DOHH2 (cell line): ENCODE data around the gene APOA1.

Experiments used
- H3F3A ChIP-seq: fragments of 200-600 bp; sonication (generic), shearing (Covaris generic); 2 replicates; pipeline ENCODE4 v1.6.0; 2016; ENCODE audit warnings: antibody characterized with exemption, mild to moderate bottlenecking; ENCODE audit not compliant: control insufficient read depth, insufficient read depth
- H3K27ac ChIP-seq: fragments of 200-600 bp; sonication (generic); 2 replicates; pipeline ENCODE4 v1.5.1; 2014; ENCODE audit warnings: low read depth, mild to moderate bottlenecking, low read length, moderate library complexity
- H3K27me3 ChIP-seq: fragments of 200-600 bp; sonication (generic); 2 replicates; pipeline ENCODE4 v1.6.1; 2014; ENCODE audit warnings: mild to moderate bottlenecking, low read length, mixed read lengths; ENCODE audit not compliant: control insufficient read depth
- H3K36me3 ChIP-seq: fragments of 200-600 bp; sonication (generic); 2 replicates; pipeline ENCODE4 v1.6.1; 2014; ENCODE audit warnings: mild to moderate bottlenecking, low read length, moderate library complexity, mixed read lengths; ENCODE audit not compliant: control insufficient read depth
- H3K4me1 ChIP-seq: fragments of 200-600 bp; sonication (generic); 2 replicates; pipeline ENCODE4 v1.6.1; 2014; ENCODE audit warnings: mild to moderate bottlenecking, low read length, mixed read lengths; ENCODE audit not compliant: control insufficient read depth
- H3K4me2 ChIP-seq: fragments of 200-600 bp; sonication (generic); 2 replicates; pipeline ENCODE4 v1.6.0; 2014; ENCODE audit warnings: mild to moderate bottlenecking, low read length, moderate library complexity
- H3K4me3 ChIP-seq: fragments of 200-600 bp; sonication (generic); 2 replicates; pipeline ENCODE4 v1.5.1; 2014; ENCODE audit warnings: mild to moderate bottlenecking, low read length, mixed read lengths
- H3K79me2 ChIP-seq: fragments of 200-600 bp; sonication (generic); 2 replicates; pipeline ENCODE4 v1.6.1; 2014; ENCODE audit warnings: mild to moderate bottlenecking, low read length, mixed read lengths; ENCODE audit not compliant: control insufficient read depth
- H3K9me2 ChIP-seq: fragments of 200-600 bp; sonication (generic); replicated peaks from 2 replicates; pipeline ENCODE4 v1.6.1; 2014; ENCODE audit warnings: mild to moderate bottlenecking, low read length, mixed read lengths; ENCODE audit not compliant: control insufficient read depth
- H3K9me3 ChIP-seq: fragments of 200-600 bp; sonication (generic); 2 replicates; pipeline ENCODE4 v1.6.1; 2014; ENCODE audit warnings: antibody characterized with exemption, low read length, mixed read lengths; ENCODE audit not compliant: control insufficient read depth, insufficient read depth
- H4K20me1 ChIP-seq: fragments of 200-600 bp; sonication (generic); 2 replicates; pipeline ENCODE4 v1.6.0; 2014; ENCODE audit warnings: low read depth, mild to moderate bottlenecking, antibody characterized with exemption, low read length, moderate library complexity; ENCODE audit not compliant: control insufficient read depth, insufficient read depth
- CTCF ChIP-seq: fragments of 200-600 bp; sonication (generic); IDR thresholded peaks from one replicate; pipeline ENCODE4 v1.5.1; 2014; ENCODE audit warnings: antibody characterized with exemption, mild to moderate bottlenecking, low read depth, low read length; ENCODE audit not compliant: poor library complexity, severe bottlenecking
- EZH2phosphoT487 ChIP-seq: fragments of 200-600 bp; sonication (generic); IDR thresholded peaks from 2 replicates; pipeline ENCODE4 v1.6.1; 2017; ENCODE audit warnings: borderline replicate concordance, mild to moderate bottlenecking, antibody characterized with exemption, low read length, moderate library complexity, mixed read lengths

The APOA1 gene

GRCh38 chr11:116859175-116859574 lies 21.8 kb upstream of the APOA1 start:
- no peaks in the 10 kb centered on the region for H3F3A ChIP-seq
- no peaks in the 10 kb centered on the region for H4K20me1 ChIP-seq
- no peak overlapping the region for H3K4me2 ChIP-seq
- no peaks in the 10 kb centered on the region for H3K9me2 ChIP-seq
- H3K4me1 ChIP-seq: peaks cover 3% of the 10 kb centered on the region
- H3K27me3 ChIP-seq: no peaks in the 10 kb centered on the region
- no peak overlapping the region for H3K27ac ChIP-seq
- H3K4me3 ChIP-seq: no peak overlapping the region
- H3K36me3 ChIP-seq: peaks cover 47% of the 10 kb centered on the region
- no peaks in the 10 kb centered on the region for H3K79me2 ChIP-seq
- TF ChIP-seq CTCF (no peak), EZH2phosphoT487 (no peak)
- no peaks in the 10 kb centered on the region for H3K9me3 ChIP-seq

DNA sequence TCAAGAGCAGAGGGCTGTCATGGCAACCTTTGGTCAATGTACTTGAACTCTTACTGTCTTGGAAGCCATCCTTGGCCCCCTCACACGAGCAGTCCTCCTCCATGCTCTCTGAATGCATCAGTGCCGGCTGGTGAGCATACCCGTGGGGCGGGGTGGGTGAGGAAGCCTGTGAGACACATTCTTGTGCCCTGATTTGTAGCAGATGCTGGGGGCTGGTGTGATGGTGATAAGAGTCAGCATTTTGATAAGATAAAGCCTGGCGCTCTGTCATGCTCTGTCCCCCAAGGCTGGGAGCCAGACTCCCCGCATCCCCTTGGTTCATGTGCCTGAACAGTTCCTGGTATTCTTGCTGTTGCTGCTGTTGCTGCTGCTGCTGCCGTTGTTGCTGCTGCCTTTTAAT lies 20.5 kb upstream of the APOA1 start:
- H3K27me3 ChIP-seq: no peaks in the 10 kb centered on the region
- TF ChIP-seq CTCF: no peak
- TF ChIP-seq EZH2phosphoT487: no peak
- no peaks in the 10 kb centered on the region for H3K79me2 ChIP-seq
- H3F3A ChIP-seq: no peaks in the 10 kb centered on the region
- no peak overlapping the region for H3K4me2 ChIP-seq
- H3K9me3 ChIP-seq: no peaks in the 10 kb centered on the region
- no peaks in the 10 kb centered on the region for H4K20me1 ChIP-seq
- no peaks in the 10 kb centered on the region for H3K9me2 ChIP-seq
- H3K4me3 ChIP-seq: no peak overlapping the region
- peaks cover 13% of the 10 kb centered on the region for H3K4me1 ChIP-seq
- no peak overlapping the region for H3K27ac ChIP-seq
- H3K36me3 ChIP-seq: peaks cover 40% of the 10 kb centered on the region

DNA sequence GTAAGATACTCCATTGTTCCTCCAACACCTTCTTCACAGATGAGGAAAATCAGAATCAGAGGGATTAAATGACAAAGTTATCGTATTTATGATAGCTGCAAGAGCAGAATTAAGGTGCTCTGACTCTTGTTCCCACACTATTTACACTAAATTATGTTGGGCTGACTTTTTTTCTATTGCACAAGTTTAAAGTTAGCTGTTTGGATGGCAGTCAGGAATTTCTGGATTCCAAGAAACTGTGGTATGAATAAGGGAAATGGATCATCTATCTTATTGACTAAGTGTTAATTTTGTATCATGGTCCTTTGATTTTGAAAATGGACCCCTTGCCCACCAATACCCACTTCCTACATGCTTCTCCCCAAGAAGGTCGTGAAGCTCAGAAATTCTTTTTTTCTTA lies 19.9 kb upstream of the APOA1 start:
- Histone ChIP-seq H3K36me3 (peaks cover 43% of the 10 kb centered on the region), H3K9me3 (no peaks in the 10 kb centered on the region), H3K79me2 (no peaks in the 10 kb centered on the region), H3K9me2 (no peaks in the 10 kb centered on the region), H3K4me2 (no peak overlapping the region), H3F3A (no peaks in the 10 kb centered on the region), H3K4me1 (peaks cover 13% of the 10 kb centered on the region), H4K20me1 (no peaks in the 10 kb centered on the region), H3K27ac (no peak overlapping the region), H3K27me3 (no peaks in the 10 kb centered on the region), H3K4me3 (no peak overlapping the region)
- TF ChIP-seq CTCF: no peak
- TF ChIP-seq EZH2phosphoT487: no peak

DNA sequence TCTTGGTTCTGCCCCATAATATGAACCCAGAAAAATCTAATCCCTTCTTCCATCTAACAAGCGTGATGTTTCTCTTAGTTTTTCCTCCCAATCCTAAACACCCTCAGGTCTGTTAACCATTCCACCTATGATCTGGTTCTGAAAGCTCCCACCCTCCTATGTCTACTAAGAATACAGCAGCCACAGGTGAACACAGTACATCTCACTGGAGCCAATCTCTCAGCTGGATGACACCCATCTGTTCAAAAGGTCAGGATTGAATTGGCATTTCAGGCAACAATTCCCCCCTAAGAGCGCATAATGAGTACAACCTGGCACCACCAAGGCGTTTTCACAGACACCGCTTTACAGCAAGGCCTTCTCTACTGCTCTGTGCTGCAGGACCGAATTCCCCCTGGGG lies 19.0 kb upstream of the APOA1 start:
- TF ChIP-seq CTCF: no peak
- TF ChIP-seq EZH2phosphoT487: no peak

More for the DNA sequence above, 19.0 kb upstream of the APOA1 start:
- Histone ChIP-seq H3K27ac (no peak overlapping the region), H3K9me3 (no peaks in the 10 kb centered on the region), H3F3A (no peaks in the 10 kb centered on the region), H3K4me3 (no peak overlapping the region), H3K9me2 (no peaks in the 10 kb centered on the region), H3K36me3 (peaks cover 34% of the 10 kb centered on the region), H3K4me2 (no peak overlapping the region), H3K4me1 (peaks cover 13% of the 10 kb centered on the region), H4K20me1 (no peaks in the 10 kb centered on the region), H3K27me3 (no peaks in the 10 kb centered on the region), H3K79me2 (no peaks in the 10 kb centered on the region)
